ENCODE results near the gene DFFA. TPM values are rescaled to one million over a fixed set of nuclear protein-coding genes. Genes with fewer than 3 reads are reported as not detected.
"Not testable (repeated sequence)": the region's sequence is repeated elsewhere in the genome, so short reads cannot be mapped to it uniquely, and the experiment has no call there.

DFFA gene
- total RNA-seq, 2 donors from 2014 or later, result 34.4 to 41.0 TPM

- no peak for DNase-seq (ENCODE audit: low spot score in 2 of 2)
- Mint-ChIP-seq H3K36me3 (peaks cover 0 to 5% of the 10 kb centered on the region in 2 donors), H3K9me3 (no peaks in the 10 kb centered on the region), H3K27ac (no peak overlapping the region)
- ATAC-seq, result no peak
Measured at GRCh38 chr1:10508511-10508951, 36.2 kb upstream of the DFFA start.

- ATAC-seq, result peak in 1 of 2 donors; percentile 29
Measured at GRCh38 chr1:10507111-10507879, 35.0 kb upstream of the DFFA start.

GRCh38 chr1:10506677-10507047 is 34.3 kb upstream of the DFFA start:
- Mint-ChIP-seq H3K9me3 (no peaks in the 10 kb centered on the region), H3K36me3 (peaks cover 0 to 5% of the 10 kb centered on the region in 2 donors), H3K27ac (no peak overlapping the region)
- DNase-seq (ENCODE audit: low spot score in 2 of 2), result no peak
- ATAC-seq, result no peak

More at GRCh38 chr1:10507111-10507879, 35.0 kb upstream of the DFFA start:
- DNase-seq (ENCODE audit: low spot score in 2 of 2), result peak in 1 of 2 donors; percentile 36
- Mint-ChIP-seq H3K9me3 (no peaks in the 10 kb centered on the region), H3K36me3 (peaks cover 0 to 5% of the 10 kb centered on the region in 2 donors), H3K27ac (no peak overlapping the region)

- H3K36me3 Mint-ChIP-seq; H3K9me3 Mint-ChIP-seq; ATAC-seq; H3K27ac Mint-ChIP-seq; DNase-seq (ENCODE audit: low spot score in 2 of 2): not testable (repeated sequence)
Measured at GRCh38 chr1:10506046-10506676, 33.8 kb upstream of the DFFA start.

- no peak overlapping the region for H3K27ac Mint-ChIP-seq
- H3K36me3 Mint-ChIP-seq, result no peaks in the 10 kb centered on the region
- H3K9me3 Mint-ChIP-seq, result no peaks in the 10 kb centered on the region
- no peak for DNase-seq (ENCODE audit: low spot score in 2 of 2)
- ATAC-seq, result no peak
Measured at GRCh38 chr1:10504249-10504648, 31.9 kb upstream of the DFFA start.

- no peaks in the 10 kb centered on the region for H3K9me3 Mint-ChIP-seq
- DNase-seq (ENCODE audit: low spot score in 2 of 2), result no peak
- ATAC-seq, result peak in 1 of 2 donors; percentile 29
- H3K36me3 Mint-ChIP-seq, result no peaks in the 10 kb centered on the region
- H3K27ac Mint-ChIP-seq, result no peak overlapping the region
Measured at GRCh38 chr1:10502206-10502605, 29.9 kb upstream of the DFFA start.

- ATAC-seq, result peak in 1 of 2 donors; percentile 68
- Mint-ChIP-seq H3K27ac (peak overlapping the region in 1 of 2 donors; percentile 62), H3K36me3 (no peaks in the 10 kb centered on the region), H3K9me3 (no peaks in the 10 kb centered on the region)
- no peak for DNase-seq (ENCODE audit: low spot score in 2 of 2)
Measured at GRCh38 chr1:10498231-10498630, 25.9 kb upstream of the DFFA start.

- ATAC-seq, result no peak
- H3K27ac Mint-ChIP-seq, result no peak overlapping the region
- H3K9me3 Mint-ChIP-seq, result no peaks in the 10 kb centered on the region
Measured at GRCh38 chr1:10497109-10497508, 24.8 kb upstream of the DFFA start.

GRCh38 chr1:10495952-10496351 is 23.6 kb upstream of the DFFA start:
- Mint-ChIP-seq H3K36me3 (no peaks in the 10 kb centered on the region), H3K27ac (peak overlapping the region; percentile 88), H3K9me3 (no peaks in the 10 kb centered on the region)
- DNase-seq (ENCODE audit: low spot score in 2 of 2), result no peak
- ATAC-seq, result peak; percentile 6 to 25

More at GRCh38 chr1:10497109-10497508, 24.8 kb upstream of the DFFA start:
- H3K36me3 Mint-ChIP-seq, result no peaks in the 10 kb centered on the region
- no peak for DNase-seq (ENCODE audit: low spot score in 2 of 2)

GRCh38 chr1:10495475-10495817 is 23.1 kb upstream of the DFFA start:
- Mint-ChIP-seq H3K9me3 (no peaks in the 10 kb centered on the region), H3K27ac (peak overlapping the region; percentile 88), H3K36me3 (no peaks in the 10 kb centered on the region)
- DNase-seq (ENCODE audit: low spot score in 2 of 2) (no peak), ATAC-seq (no peak)

- peak; percentile 86 to 92 for ATAC-seq
Measured at GRCh38 chr1:10494754-10495474, 22.6 kb upstream of the DFFA start.

GRCh38 chr1:10494418-10494753 is 22.1 kb upstream of the DFFA start:
- no peaks in the 10 kb centered on the region for H3K36me3 Mint-ChIP-seq
- ATAC-seq, result no peak

More at GRCh38 chr1:10494754-10495474, 22.6 kb upstream of the DFFA start:
- DNase-seq (ENCODE audit: low spot score in 2 of 2), result peak; percentile 79 to 91
- H3K36me3 Mint-ChIP-seq, result no peaks in the 10 kb centered on the region
- no peaks in the 10 kb centered on the region for H3K9me3 Mint-ChIP-seq
- H3K27ac Mint-ChIP-seq, result peak overlapping the region; percentile 88

GRCh38 chr1:10490286-10490970 is 18.1 kb upstream of the DFFA start:
- Mint-ChIP-seq H3K36me3 (no peaks in the 10 kb centered on the region), H3K27ac (no peak overlapping the region), H3K9me3 (no peaks in the 10 kb centered on the region)
- no peak for DNase-seq (ENCODE audit: low spot score in 2 of 2)
- no peak for ATAC-seq

More at GRCh38 chr1:10494418-10494753, 22.1 kb upstream of the DFFA start:
- Mint-ChIP-seq H3K9me3 (no peaks in the 10 kb centered on the region), H3K27ac (peak overlapping the region in 1 of 2 donors; percentile 88)
- no peak for DNase-seq (ENCODE audit: low spot score in 2 of 2)

GRCh38 chr1:10489291-10490055 is 17.1 kb upstream of the DFFA start:
- H3K9me3 Mint-ChIP-seq, result no peaks in the 10 kb centered on the region
- peak overlapping the region in 1 of 2 donors; percentile 69 for H3K27ac Mint-ChIP-seq
- DNase-seq (ENCODE audit: low spot score in 2 of 2), result no peak
- no peak for ATAC-seq
- H3K36me3 Mint-ChIP-seq, result peaks cover 0 to 6% of the 10 kb centered on the region in 2 donors

- ATAC-seq, result no peak
- H3K27ac Mint-ChIP-seq, result no peak overlapping the region
- DNase-seq (ENCODE audit: low spot score in 2 of 2), result no peak
- peaks cover 0 to 6% of the 10 kb centered on the region in 2 donors for H3K36me3 Mint-ChIP-seq
- no peaks in the 10 kb centered on the region for H3K9me3 Mint-ChIP-seq
Measured at GRCh38 chr1:10484521-10484920, 12.2 kb upstream of the DFFA start.

GRCh38 chr1:10480614-10481013 is 8.3 kb upstream of the DFFA start:
- H3K27ac Mint-ChIP-seq, result no peak overlapping the region
- ATAC-seq (no peak), DNase-seq (ENCODE audit: low spot score in 2 of 2) (no peak)

More at GRCh38 chr1:10480614-10481013, 8.3 kb upstream of the DFFA start:
- H3K9me3 Mint-ChIP-seq, result no peaks in the 10 kb centered on the region
- peaks cover 0 to 9% of the 10 kb centered on the region in 2 donors for H3K36me3 Mint-ChIP-seq
